Measurements from ENCODE around the gene SMOC1.

GRCh38 chr14:69988979-69989378, 109.8 kb downstream of the SMOC1 start:
- TF ChIP-seq REST (IDR thresholded peaks at IDR 0.05; ENCODE audit: insufficient read depth in 1 of 2, low read depth in 2 of 2, low read length in 1 of 2) (no peak), CTCF (IDR thresholded peaks at IDR 0.05) (no peak), POLR2AphosphoS5 (IDR thresholded peaks at IDR 0.05; ENCODE audit: low read depth, low read length) (no peak)

All from Panc1 (cell line).